CD14-positive monocyte (primary cell): ENCODE results near the gene GRM4. TPM values are rescaled to one million over a fixed set of nuclear protein-coding genes. Genes with fewer than 3 reads are reported as not detected.

Experiments
- DNase-seq, 3 donors: peaks; one replicate each; pipeline ENCODE4 v3.0.0-alpha.2; 2011 to 2022
- H2AFZ ChIP-seq: 2 replicates; pipeline ENCODE4 v1.6.0; 2012; ENCODE audit warnings: mild to moderate bottlenecking, low read depth, low read length, inconsistent platforms; ENCODE audit not compliant: insufficient read depth, poor library complexity, severe bottlenecking
- H3K27ac ChIP-seq, 2 donors: 1 replicate in 1 of 2; 2 replicates in 1 of 2; pipeline ENCODE4 v1.5.1; 2012 to 2013; ENCODE audit warnings: low read length in 2 of 2, control low read depth in 1 of 2, inconsistent platforms in 1 of 2, low read depth in 1 of 2, mild to moderate bottlenecking in 1 of 2
- H3K27me3 ChIP-seq, 2 donors: one replicate each; pipeline versions ENCODE4 v1.6.0 to v1.6.1; 2011 to 2013; ENCODE audit warnings: low read length in 2 of 2; ENCODE audit not compliant: control insufficient read depth in 2 of 2, insufficient read depth in 2 of 2
- H3K36me3 ChIP-seq, 2 donors: replicated peaks in 1 of 2; 1 replicate in 1 of 2; 2 replicates in 1 of 2; pipeline versions ENCODE4 v1.5.1 to v1.6.1; 2012 to 2013; ENCODE audit warnings: low read length in 2 of 2, control low read depth in 1 of 2, inconsistent platforms in 1 of 2, mild to moderate bottlenecking in 1 of 2; ENCODE audit not compliant: insufficient read depth in 2 of 2, control insufficient read depth in 1 of 2
- H3K4me1 ChIP-seq, 2 donors: 1 replicate in 1 of 2; 2 replicates in 1 of 2; pipeline versions ENCODE4 v1.5.1 to v1.6.1; 2012 to 2013; ENCODE audit warnings: low read length in 2 of 2, control low read depth in 1 of 2, inconsistent platforms in 1 of 2, mild to moderate bottlenecking in 1 of 2, moderate library complexity in 1 of 2; ENCODE audit not compliant: insufficient read depth in 2 of 2, control insufficient read depth in 1 of 2
- H3K4me2 ChIP-seq: replicated peaks from 2 replicates; pipeline ENCODE3; 2012; ENCODE audit warnings: low read length, moderate library complexity, mild to moderate bottlenecking; ENCODE audit not compliant: poor library complexity, severe bottlenecking; ENCODE audit errors: extremely low read depth
- H3K4me3 ChIP-seq, 3 experiments: fragments of 200-600 bp in 1 of 3; sonication (generic) in 1 of 3; replicated peaks in 1 of 3; 1 replicate in 2 of 3; 2 replicates in 1 of 3; pipeline ENCODE4 v1.5.1; 2011 to 2013; ENCODE audit warnings: low read length in 3 of 3, mild to moderate bottlenecking in 3 of 3, control low read depth in 2 of 3, low read depth in 2 of 3, inconsistent platforms in 1 of 3, moderate library complexity in 1 of 3
- H3K79me2 ChIP-seq: 2 replicates; pipeline ENCODE4 v1.6.0; 2012; ENCODE audit warnings: mild to moderate bottlenecking, control low read depth, inconsistent platforms, low read length, moderate library complexity; ENCODE audit not compliant: insufficient read depth
- H3K9ac ChIP-seq: 2 replicates; pipeline ENCODE4 v1.6.0; 2017; ENCODE audit warnings: low read length, mild to moderate bottlenecking; ENCODE audit not compliant: insufficient read depth, poor library complexity, severe bottlenecking
- H3K9me3 ChIP-seq, 2 donors: replicated peaks in 1 of 2; 1 replicate in 1 of 2; 2 replicates in 1 of 2; pipeline versions ENCODE4 v1.5.1 to v1.6.1; 2012 to 2013; ENCODE audit warnings: low read length in 2 of 2, control low read depth in 1 of 2; ENCODE audit not compliant: control insufficient read depth in 1 of 2, insufficient read depth in 1 of 2
- H4K20me1 ChIP-seq: 2 replicates; pipeline ENCODE4 v1.6.0; 2012; ENCODE audit warnings: mild to moderate bottlenecking, low read length, control low read depth, moderate library complexity; ENCODE audit not compliant: insufficient read depth
- H3K27ac Mint-ChIP-seq, 7 donors: one replicate each; pipeline ENCODE4 v1.8.0; 2020; ENCODE audit warnings: mild to moderate bottlenecking in 7 of 7, mixed read lengths in 7 of 7, moderate library complexity in 6 of 7, inconsistent platforms in 2 of 7
- H3K27me3 Mint-ChIP-seq, 3 donors: one replicate each; pipeline ENCODE4 v1.8.0; 2021 to 2022; ENCODE audit warnings: low read depth in 3 of 3, mild to moderate bottlenecking in 3 of 3, mixed read lengths in 3 of 3, moderate library complexity in 3 of 3, inconsistent platforms in 1 of 3
- H3K36me3 Mint-ChIP-seq, 2 donors: one replicate each; pipeline ENCODE4 v1.8.0; 2020; ENCODE audit warnings: mixed read lengths in 2 of 2, inconsistent platforms in 1 of 2, mild to moderate bottlenecking in 1 of 2
- H3K4me1 Mint-ChIP-seq: one replicate; pipeline ENCODE4 v1.8.0; 2020; ENCODE audit warnings: mild to moderate bottlenecking, mixed read lengths
- H3K4me3 Mint-ChIP-seq, 2 donors: one replicate each; pipeline ENCODE4 v1.8.0; 2020; ENCODE audit warnings: mild to moderate bottlenecking in 2 of 2, mixed read lengths in 2 of 2, moderate library complexity in 1 of 2
- H3K9me3 Mint-ChIP-seq, 7 donors: one replicate each; pipeline ENCODE4 v1.8.0; 2020 to 2022; ENCODE audit warnings: mixed read lengths in 7 of 7, mild to moderate bottlenecking in 6 of 7, moderate library complexity in 6 of 7, inconsistent platforms in 2 of 7
- CTCF ChIP-seq: fragments of 200-600 bp; IDR thresholded peaks from one replicate; pipeline ENCODE4 v1.8.0; 2022; ENCODE audit warnings: antibody characterized with exemption, mild to moderate bottlenecking
- WGBS: methylation state at CpG from one replicate; pipeline ENCODE4 v1.1.5; 2013; ENCODE audit warnings: missing lambda C conversion rate; ENCODE audit not compliant: insufficient coverage; 5-methylcytosine and 5-hydroxymethylcytosine counted together
- intact Hi-C, 2 donors: fragments of 100-400 bp; cut with micrococcal nuclease; formaldehyde crosslinking; loops; one replicate each; pipeline versions ENCODE4 v1.15.0 to v1.15.1; 2023
- polyA plus RNA-seq, 3 donors: library from polyadenylated mRNA; depleted of rRNA in 1 of 3; unstranded in 2 of 3; stranded (reverse) in 1 of 3; fragments of 300-500 nt in 2 of 3; fragments of >200 nt in 1 of 3; fragmentation: Illumina TruSeq in 2 of 3; gene quantifications; 1 replicate in 2 of 3; 2 replicates in 1 of 3; pipeline ENCODE4 v1.2.3, GENCODE V29; 2012 to 2021

Gene GRM4
- polyA plus RNA-seq, 3 donors: not detected

GRCh38 chr6:34030831-34031624 lies 114.9 kb downstream of the GRM4 start:
- Histone ChIP-seq H3K36me3 (no peaks in the 10 kb centered on the region), H3K4me1 (no peaks in the 10 kb centered on the region), H3K9me3 (no peaks in the 10 kb centered on the region), H3K4me2 (no peak overlapping the region), H3K4me3 (no peak overlapping the region), H3K27ac (no peak overlapping the region), H4K20me1 (no peaks in the 10 kb centered on the region), H3K79me2 (no peaks in the 10 kb centered on the region), H3K27me3 (no peaks in the 10 kb centered on the region), H2AFZ (no peak overlapping the region), H3K9ac (no peak overlapping the region)
- no peak for TF ChIP-seq CTCF
- Mint-ChIP-seq H3K4me1 (no peaks in the 10 kb centered on the region), H3K27ac (no peak overlapping the region), H3K4me3 (no peak overlapping the region), H3K36me3 (no peaks in the 10 kb centered on the region), H3K9me3 (peaks cover 0 to 2% (median 0%) of the 10 kb centered on the region in 7 donors), H3K27me3 (peaks cover 0 to 6% (median 2%) of the 10 kb centered on the region in 3 donors)
- intact Hi-C loops: no loop called here
- no peak for DNase-seq
- 77% methylated on average over 6 of the region's 9 CpGs for WGBS

- Histone ChIP-seq H4K20me1 (no peaks in the 10 kb centered on the region), H3K36me3 (no peaks in the 10 kb centered on the region), H3K4me3 (no peak overlapping the region), H3K79me2 (no peaks in the 10 kb centered on the region), H3K4me2 (no peak overlapping the region), H3K9me3 (no peaks in the 10 kb centered on the region), H3K4me1 (no peaks in the 10 kb centered on the region), H3K27ac (no peak overlapping the region), H3K27me3 (no peaks in the 10 kb centered on the region), H3K9ac (no peak overlapping the region), H2AFZ (no peak overlapping the region)
- no peak overlapping the region for H3K4me3 Mint-ChIP-seq
- H3K27me3 Mint-ChIP-seq: peaks cover 2 to 7% (median 2%) of the 10 kb centered on the region in 3 donors
- TF ChIP-seq CTCF: no peak
- no peaks in the 10 kb centered on the region for H3K4me1 Mint-ChIP-seq
- DNase-seq: no peak
- H3K27ac Mint-ChIP-seq: peak overlapping the region in 1 of 7 donors; percentile 62
- no peaks in the 10 kb centered on the region for H3K36me3 Mint-ChIP-seq
- H3K9me3 Mint-ChIP-seq: peaks cover 0 to 2% (median 0%) of the 10 kb centered on the region in 7 donors
- intact Hi-C loops: loop anchor here in 1 of 2 donors (5.0 kb wide), 1 partner anchor 262 kb away; no protein-coding TSS in a partner anchor
- WGBS: 98% methylated on average over 9 of the region's 15 CpGs
Observed at GRCh38 chr6:34029489-34030280, 116.2 kb downstream of the GRM4 start.
